MM.1S (cell line): ENCODE results near the gene TMEM242.

Experiments
- DNase-seq: peaks from one replicate; pipeline ENCODE4 v3.0.0-alpha.2; 2015
- H2AFZ ChIP-seq: fragments of 300-600 bp; sonication (generic); 2 replicates; pipeline ENCODE4 v1.6.0; 2016; ENCODE audit warnings: antibody characterized with exemption, low read length
- H3F3A ChIP-seq: fragments of 300-600 bp; sonication (generic); 2 replicates; pipeline ENCODE4 v1.6.1; 2016; ENCODE audit warnings: mild to moderate bottlenecking, antibody characterized with exemption, low read length, moderate library complexity, mixed read lengths; ENCODE audit not compliant: insufficient read depth
- H3K27ac ChIP-seq: fragments of 300-600 bp; sonication (generic); 2 replicates; pipeline ENCODE4 v1.5.1; 2016; ENCODE audit warnings: mild to moderate bottlenecking, low read length
- H3K27me3 ChIP-seq: fragments of 300-600 bp; sonication (generic); replicated peaks from 2 replicates; pipeline ENCODE4 v1.6.0; 2016; ENCODE audit warnings: low read length; ENCODE audit not compliant: insufficient read depth
- H3K36me3 ChIP-seq: fragments of 300-600 bp; sonication (generic); replicated peaks from 2 replicates; pipeline ENCODE4 v1.6.1; 2016; ENCODE audit warnings: mild to moderate bottlenecking, low read length, mixed read lengths; ENCODE audit not compliant: insufficient read depth
- H3K4me1 ChIP-seq: fragments of 300-600 bp; sonication (generic); 2 replicates; pipeline ENCODE4 v1.6.1; 2016; ENCODE audit warnings: low read length, mixed read lengths
- H3K4me2 ChIP-seq: fragments of 300-600 bp; sonication (generic); 2 replicates; pipeline ENCODE4 v1.6.0; 2016; ENCODE audit warnings: low read depth, low read length
- H3K4me3 ChIP-seq: fragments of 300-600 bp; sonication (generic); 2 replicates; pipeline ENCODE4 v1.5.1; 2016; ENCODE audit warnings: low read length, mixed read lengths
- H3K79me2 ChIP-seq: fragments of 300-600 bp; sonication (generic); 2 replicates; pipeline ENCODE4 v1.6.1; 2016; ENCODE audit warnings: mixed run types, low read length, mixed read lengths
- H3K9ac ChIP-seq: fragments of 300-600 bp; sonication (generic); 2 replicates; pipeline ENCODE4 v1.6.1; 2016; ENCODE audit warnings: low read length, mixed read lengths
- H3K9me2 ChIP-seq: fragments of 300-600 bp; sonication (generic); replicated peaks from 2 replicates; pipeline ENCODE4 v1.6.1; 2016; ENCODE audit warnings: mild to moderate bottlenecking, low read length, mixed read lengths; ENCODE audit not compliant: insufficient read depth
- H3K9me3 ChIP-seq: fragments of 300-600 bp; sonication (generic); replicated peaks from 2 replicates; pipeline ENCODE4 v1.6.1; 2016; ENCODE audit warnings: mild to moderate bottlenecking, low read length, mixed read lengths; ENCODE audit not compliant: insufficient read depth
- H4K20me1 ChIP-seq: fragments of 300-600 bp; sonication (generic); 2 replicates; pipeline ENCODE4 v1.6.1; 2016; ENCODE audit warnings: mild to moderate bottlenecking, low read length, moderate library complexity, mixed read lengths; ENCODE audit not compliant: insufficient read depth
- CTCF ChIP-seq: fragments of 300-600 bp; sonication (generic); IDR thresholded peaks from 2 replicates; pipeline ENCODE4 v1.5.1; 2016; ENCODE audit warnings: antibody characterized with exemption, low read length, mixed read lengths
- EZH2 ChIP-seq: fragments of 300-600 bp; sonication (generic); optimal IDR thresholded peaks from 2 replicates; pipeline ENCODE3; 2017; ENCODE audit warnings: low read depth, mild to moderate bottlenecking, antibody characterized with exemption, low read length, mixed read lengths
- EZH2phosphoT487 ChIP-seq: fragments of 300-600 bp; sonication (generic); IDR thresholded peaks from 2 replicates; pipeline ENCODE4 v1.6.1; 2018; ENCODE audit warnings: antibody characterized with exemption, low read length

Gene TMEM242

GRCh38 chr6:157244175-157244574, 79.1 kb downstream of the TMEM242 start:
- Histone ChIP-seq H3K4me2 (no peak overlapping the region), H3K79me2 (no peaks in the 10 kb centered on the region), H3K27ac (no peak overlapping the region), H3K4me3 (no peak overlapping the region), H2AFZ (no peak overlapping the region), H3K9me3 (no peaks in the 10 kb centered on the region), H3K9me2 (no peaks in the 10 kb centered on the region), H3K4me1 (peaks cover 6% of the 10 kb centered on the region; the same call in 1 of the 2 replicates), H3K9ac (no peak overlapping the region), H3K36me3 (no peaks in the 10 kb centered on the region), H3K27me3 (no peaks in the 10 kb centered on the region), H4K20me1 (no peaks in the 10 kb centered on the region), H3F3A (no peaks in the 10 kb centered on the region)
- TF ChIP-seq EZH2: no peak
- no peak for TF ChIP-seq EZH2phosphoT487
- TF ChIP-seq CTCF: no peak
- DNase-seq: no peak

GRCh38 chr6:157242791-157243190, 80.5 kb downstream of the TMEM242 start:
- Histone ChIP-seq H3F3A (no peaks in the 10 kb centered on the region), H2AFZ (no peak overlapping the region), H3K9me3 (no peaks in the 10 kb centered on the region), H3K79me2 (no peaks in the 10 kb centered on the region), H3K27ac (no peak overlapping the region), H4K20me1 (no peaks in the 10 kb centered on the region), H3K4me1 (peaks cover 6% of the 10 kb centered on the region; the same call in 1 of the 2 replicates), H3K9ac (no peak overlapping the region), H3K9me2 (no peaks in the 10 kb centered on the region), H3K4me3 (no peak overlapping the region), H3K36me3 (no peaks in the 10 kb centered on the region), H3K4me2 (no peak overlapping the region), H3K27me3 (no peaks in the 10 kb centered on the region)
- no peak for DNase-seq
- no peak for TF ChIP-seq EZH2
- no peak for TF ChIP-seq CTCF
- no peak for TF ChIP-seq EZH2phosphoT487

- Histone ChIP-seq H3K36me3 (no peaks in the 10 kb centered on the region), H4K20me1 (no peaks in the 10 kb centered on the region), H3K27me3 (no peaks in the 10 kb centered on the region), H2AFZ (peak overlapping the region; percentile 70; the same call in 1 of the 2 replicates), H3K9ac (no peak overlapping the region; the same call in 1 of the 2 replicates), H3K9me3 (no peaks in the 10 kb centered on the region), H3K4me1 (peaks cover 6% of the 10 kb centered on the region; the same call in 1 of the 2 replicates), H3K4me3 (peak overlapping the region; percentile 72), H3F3A (no peaks in the 10 kb centered on the region), H3K4me2 (peak overlapping the region; percentile 69; the same call in 1 of the 2 replicates), H3K27ac (no peak overlapping the region), H3K79me2 (no peaks in the 10 kb centered on the region), H3K9me2 (no peaks in the 10 kb centered on the region)
- no peak for DNase-seq
- TF ChIP-seq CTCF: no peak
- TF ChIP-seq EZH2: no peak
- TF ChIP-seq EZH2phosphoT487: no peak
Measured at GRCh38 chr6:157240960-157241311, 82.4 kb downstream of the TMEM242 start.
